Measurements from ENCODE around the gene BDKRB1.

The BDKRB1 gene

GRCh38 chr14:96255501-96256366 is at the start of gene BDKRB1:
Gene BDKRB1, plus strand, starts transcription at chr14:96256210. Its CDS starts 7,473 bp downstream, at chr14:96263683.
- Mint-ChIP-seq H3K27ac (no peak within 1 kb of the TSS), H3K27me3 (peaks cover 24% of the 10 kb centered on the region), H3K4me3 (no peak within 1 kb of the TSS), H3K9me3 (no peaks in the 10 kb centered on the region), H3K36me3 (no peaks in the 10 kb centered on the region), H3K4me1 (no peaks in the 10 kb centered on the region)
- DNase-seq: no peak
- CTCF ChIA-PET: no interaction called here

GRCh38 chr14:96206461-96206860 is 49.5 kb upstream of the BDKRB1 start:
- no peak overlapping the region for H3K27ac Mint-ChIP-seq
- CTCF ChIA-PET: interaction anchor here (0.7 kb wide), 1 partner anchor 312 kb away, joined by 3 read pairs; no protein-coding TSS in a partner anchor
- H3K4me1 Mint-ChIP-seq: no peaks in the 10 kb centered on the region
- H3K9me3 Mint-ChIP-seq: peaks cover 3% of the 10 kb centered on the region
- H3K27me3 Mint-ChIP-seq: peaks cover 49% of the 10 kb centered on the region
- no peak overlapping the region for H3K4me3 Mint-ChIP-seq
- H3K36me3 Mint-ChIP-seq: no peaks in the 10 kb centered on the region
- no peak for DNase-seq

- Mint-ChIP-seq H3K4me3 (no peak overlapping the region), H3K4me1 (no peaks in the 10 kb centered on the region), H3K36me3 (no peaks in the 10 kb centered on the region), H3K27me3 (peaks cover 44% of the 10 kb centered on the region), H3K27ac (no peak overlapping the region), H3K9me3 (peaks cover 14% of the 10 kb centered on the region)
- CTCF ChIA-PET: no interaction called here
- no peak for DNase-seq
These were observed 48.3 kb upstream of the BDKRB1 start for GRCh38 chr14:96207686-96208085.

- Mint-ChIP-seq H3K4me3 (no peak overlapping the region), H3K27ac (no peak overlapping the region), H3K9me3 (peaks cover 15% of the 10 kb centered on the region), H3K4me1 (no peaks in the 10 kb centered on the region), H3K27me3 (peaks cover 34% of the 10 kb centered on the region), H3K36me3 (no peaks in the 10 kb centered on the region)
- no peak for DNase-seq
- CTCF ChIA-PET: no interaction called here
These were observed 47.3 kb upstream of the BDKRB1 start for GRCh38 chr14:96208739-96209138.

- Mint-ChIP-seq H3K36me3 (no peaks in the 10 kb centered on the region), H3K27me3 (peaks cover 12% of the 10 kb centered on the region), H3K27ac (no peak overlapping the region), H3K4me1 (no peaks in the 10 kb centered on the region), H3K9me3 (peaks cover 15% of the 10 kb centered on the region), H3K4me3 (no peak overlapping the region)
- no peak for DNase-seq
- CTCF ChIA-PET: no interaction called here
These were observed 43.9 kb upstream of the BDKRB1 start for GRCh38 chr14:96212140-96212539.

GRCh38 chr14:96212896-96213295 is 43.1 kb upstream of the BDKRB1 start:
- Mint-ChIP-seq H3K27me3 (peaks cover 12% of the 10 kb centered on the region), H3K36me3 (no peaks in the 10 kb centered on the region), H3K9me3 (peaks cover 15% of the 10 kb centered on the region), H3K4me3 (no peak overlapping the region), H3K4me1 (no peaks in the 10 kb centered on the region), H3K27ac (no peak overlapping the region)
- CTCF ChIA-PET: no interaction called here
- DNase-seq: no peak

- H3K4me3 Mint-ChIP-seq: no peak overlapping the region
- H3K27me3 Mint-ChIP-seq: peaks cover 12% of the 10 kb centered on the region
- no peaks in the 10 kb centered on the region for H3K4me1 Mint-ChIP-seq
- H3K9me3 Mint-ChIP-seq: peaks cover 15% of the 10 kb centered on the region
- H3K36me3 Mint-ChIP-seq: no peaks in the 10 kb centered on the region
- H3K27ac Mint-ChIP-seq: no peak overlapping the region
- DNase-seq: no peak
- CTCF ChIA-PET: no interaction called here
These were observed 42.0 kb upstream of the BDKRB1 start for GRCh38 chr14:96213871-96214465.

GRCh38 chr14:96214793-96215192 is 41.2 kb upstream of the BDKRB1 start:
- H3K36me3 Mint-ChIP-seq: no peaks in the 10 kb centered on the region
- CTCF ChIA-PET: no interaction called here
- H3K9me3 Mint-ChIP-seq: peaks cover 15% of the 10 kb centered on the region
- no peak for DNase-seq
- H3K4me1 Mint-ChIP-seq: no peaks in the 10 kb centered on the region
- no peak overlapping the region for H3K4me3 Mint-ChIP-seq
- peaks cover 12% of the 10 kb centered on the region for H3K27me3 Mint-ChIP-seq
- no peak overlapping the region for H3K27ac Mint-ChIP-seq

GRCh38 chr14:96215452-96216244 is 40.4 kb upstream of the BDKRB1 start:
- Mint-ChIP-seq H3K4me1 (no peaks in the 10 kb centered on the region), H3K4me3 (no peak overlapping the region), H3K36me3 (no peaks in the 10 kb centered on the region), H3K27me3 (peaks cover 12% of the 10 kb centered on the region), H3K9me3 (peaks cover 15% of the 10 kb centered on the region), H3K27ac (no peak overlapping the region)
- no peak for DNase-seq
- CTCF ChIA-PET: no interaction called here

- Mint-ChIP-seq H3K4me1 (no peaks in the 10 kb centered on the region), H3K9me3 (peaks cover 11% of the 10 kb centered on the region), H3K4me3 (no peak overlapping the region), H3K36me3 (no peaks in the 10 kb centered on the region), H3K27me3 (peaks cover 7% of the 10 kb centered on the region), H3K27ac (no peak overlapping the region)
- DNase-seq: no peak
- CTCF ChIA-PET: no interaction called here
These were observed 39.4 kb upstream of the BDKRB1 start for GRCh38 chr14:96216627-96217026.

GRCh38 chr14:96217376-96217913 is 38.6 kb upstream of the BDKRB1 start:
- H3K27me3 Mint-ChIP-seq: peaks cover 8% of the 10 kb centered on the region
- H3K4me3 Mint-ChIP-seq: no peak overlapping the region
- CTCF ChIA-PET: no interaction called here
- DNase-seq: no peak
- no peak overlapping the region for H3K27ac Mint-ChIP-seq
- peaks cover 4% of the 10 kb centered on the region for H3K9me3 Mint-ChIP-seq
- H3K4me1 Mint-ChIP-seq: no peaks in the 10 kb centered on the region
- no peaks in the 10 kb centered on the region for H3K36me3 Mint-ChIP-seq

GRCh38 chr14:96221109-96221650 is 34.8 kb upstream of the BDKRB1 start:
- CTCF ChIA-PET: no interaction called here
- Mint-ChIP-seq H3K36me3 (no peaks in the 10 kb centered on the region), H3K9me3 (no peaks in the 10 kb centered on the region), H3K4me3 (no peak overlapping the region), H3K27ac (no peak overlapping the region), H3K27me3 (peaks cover 17% of the 10 kb centered on the region), H3K4me1 (no peaks in the 10 kb centered on the region)
- no peak for DNase-seq

- Mint-ChIP-seq H3K9me3 (no peaks in the 10 kb centered on the region), H3K4me1 (no peaks in the 10 kb centered on the region), H3K27me3 (peaks cover 17% of the 10 kb centered on the region), H3K4me3 (no peak overlapping the region), H3K36me3 (no peaks in the 10 kb centered on the region), H3K27ac (no peak overlapping the region)
- CTCF ChIA-PET: no interaction called here
- no peak for DNase-seq
These were observed 34.2 kb upstream of the BDKRB1 start for GRCh38 chr14:96221841-96222240.

- Mint-ChIP-seq H3K27ac (no peak overlapping the region), H3K36me3 (no peaks in the 10 kb centered on the region), H3K4me1 (no peaks in the 10 kb centered on the region)
These were observed 31.4 kb upstream of the BDKRB1 start for GRCh38 chr14:96224480-96225096.

More at GRCh38 chr14:96224480-96225096, 31.4 kb upstream of the BDKRB1 start:
- CTCF ChIA-PET: interaction anchor here (1.2 kb wide), 1 partner anchor 126 kb away, joined by 3 read pairs; no protein-coding TSS in a partner anchor
- peaks cover 17% of the 10 kb centered on the region for H3K27me3 Mint-ChIP-seq
- no peak for DNase-seq
- H3K9me3 Mint-ChIP-seq: no peaks in the 10 kb centered on the region
- H3K4me3 Mint-ChIP-seq: no peak overlapping the region
